Measurements from ENCODE around the gene KDM2B. TPM values are rescaled to one million over a fixed set of nuclear protein-coding genes. Genes with fewer than 3 reads are reported as not detected.
A peak's percentile ranks its signal among the peaks of the same experiment; 100 is the strongest.

KDM2B gene
- total RNA-seq, 4 donors from 2014 or later, result 14.8 to 27.0 (median 16.7) TPM

GRCh38 chr12:121501946-121502345, 78.9 kb downstream of the KDM2B start:
- ATAC-seq (ENCODE audit: low FRiP score), result no peak
- no peak for TF ChIP-seq CTCF (IDR thresholded peaks at IDR 0.05)
- DNase-seq (ENCODE audit: low spot score), result no peak

- peak in 2 of 3 donors; percentile 22 to 33 for TF ChIP-seq CTCF (IDR thresholded peaks at IDR 0.05)
- peak; percentile 64 for DNase-seq (ENCODE audit: low spot score)
- ATAC-seq (ENCODE audit: low FRiP score), result peak; percentile 65
Observed at GRCh38 chr12:121499929-121500793, 80.7 kb downstream of the KDM2B start.

- no peak for DNase-seq (ENCODE audit: low spot score)
- no peak for ATAC-seq (ENCODE audit: low FRiP score)
- no peak for TF ChIP-seq CTCF (IDR thresholded peaks at IDR 0.05)
Observed at GRCh38 chr12:121495746-121496145, 85.1 kb downstream of the KDM2B start.

- DNase-seq (ENCODE audit: low spot score) (peak; percentile 29), ATAC-seq (ENCODE audit: low FRiP score) (no peak)
- no peak for TF ChIP-seq CTCF (IDR thresholded peaks at IDR 0.05)
Observed at GRCh38 chr12:121494093-121494787, 86.6 kb downstream of the KDM2B start.

- no peak for TF ChIP-seq CTCF (IDR thresholded peaks at IDR 0.05)
- ATAC-seq (ENCODE audit: low FRiP score) (no peak), DNase-seq (ENCODE audit: low spot score) (no peak)
Observed at GRCh38 chr12:121490401-121491281, 90.2 kb downstream of the KDM2B start.

- ATAC-seq (ENCODE audit: low FRiP score), result no peak
- no peak for DNase-seq (ENCODE audit: low spot score)
- TF ChIP-seq CTCF (IDR thresholded peaks at IDR 0.05), result no peak
Observed at GRCh38 chr12:121489874-121490273, 90.9 kb downstream of the KDM2B start.

Data from omental fat pad (tissue), 4 donors.